Hippocampal formation (tissue), 2 donors: Measurements from ENCODE around the gene EPHB1.

Experiments
- DNase-seq, 2 donors: peaks; one replicate each; lab custom pipeline; 2025; lab: John Stamatoyannopoulos, UW

The EPHB1 gene

GRCh38 chr3:135128818-135129217, 333.8 kb downstream of the EPHB1 start:
- DNase-seq: no peak

- DNase-seq: no peak
Measured at GRCh38 chr3:135131290-135131689, 336.2 kb downstream of the EPHB1 start.

DNA sequence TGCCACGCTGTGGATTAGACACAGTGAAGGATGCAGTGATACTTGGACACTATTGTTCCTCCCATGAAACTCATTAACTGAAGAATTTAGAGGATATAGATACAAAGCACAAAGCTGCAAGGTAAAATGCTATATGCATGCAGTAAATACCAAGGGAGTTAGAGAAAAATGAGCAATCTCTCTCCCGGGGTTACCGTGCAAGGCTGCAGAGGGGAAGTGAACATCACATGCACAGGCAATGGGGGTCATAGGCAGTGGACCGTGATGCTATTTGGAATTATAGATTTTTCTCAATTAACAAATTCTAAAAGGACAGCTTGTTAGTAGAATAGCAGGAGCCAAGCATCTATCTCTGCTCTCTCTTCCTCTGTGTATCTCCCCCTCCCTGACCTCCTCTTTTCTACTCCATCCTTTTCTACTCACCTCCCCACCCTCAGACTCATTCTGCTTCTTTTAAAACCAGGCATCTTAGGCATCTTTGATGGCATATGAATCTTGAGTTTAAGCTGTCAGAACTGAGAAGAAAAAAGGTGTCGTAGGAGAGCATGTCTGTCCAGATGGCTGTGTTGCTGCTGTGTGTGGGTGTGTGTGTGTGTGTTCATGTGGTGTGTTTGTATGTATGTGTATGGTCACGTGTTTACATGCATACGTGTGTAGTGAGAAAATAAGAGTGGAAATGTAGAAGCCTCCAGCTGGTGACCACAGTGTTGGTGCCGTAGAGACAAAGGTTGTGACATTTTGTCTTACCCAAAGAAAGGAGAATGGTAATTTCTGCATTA, 339.0 kb downstream of the EPHB1 start:
- no peak for DNase-seq

DNA sequence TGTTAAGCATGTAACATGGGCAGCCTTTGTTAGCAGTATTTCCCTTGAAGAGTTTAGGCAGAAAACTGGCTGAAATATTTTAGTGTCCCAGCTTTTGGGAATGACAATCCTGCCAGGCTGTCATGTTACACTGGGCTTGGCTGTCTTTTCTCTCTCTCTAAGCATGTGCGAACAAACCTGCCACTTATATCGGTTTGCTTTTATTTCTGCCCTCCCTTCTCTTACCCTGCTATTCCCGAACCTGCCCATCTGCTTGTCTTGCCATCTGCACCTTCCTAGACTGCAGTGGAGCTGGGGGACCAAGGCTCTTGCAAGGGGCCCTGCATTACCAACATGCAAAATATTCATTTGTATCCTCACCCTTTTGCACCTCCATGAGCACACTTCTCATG, 339.6 kb downstream of the EPHB1 start:
- no peak for DNase-seq

DNA sequence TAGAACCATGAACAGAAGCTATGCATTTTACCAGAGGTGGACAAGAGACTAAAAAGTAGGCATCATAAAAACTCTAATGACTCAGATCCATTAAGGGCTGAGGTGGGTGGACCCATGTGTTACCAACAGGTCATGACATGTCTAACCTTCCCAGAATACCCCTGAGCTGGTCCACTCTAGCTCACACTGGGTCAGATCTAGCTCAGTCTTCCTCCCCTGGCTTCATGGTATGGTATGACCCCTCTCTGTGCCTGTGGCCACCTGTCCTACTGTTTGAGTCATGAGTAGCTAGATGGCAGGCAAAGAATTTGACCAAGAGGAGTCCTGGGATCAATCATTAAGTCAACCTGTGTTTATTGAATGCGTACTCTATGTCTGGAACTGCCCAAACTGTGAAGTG, 340.4 kb downstream of the EPHB1 start:
- DNase-seq: no peak

- DNase-seq: no peak
Measured at GRCh38 chr3:135136361-135137100, 341.5 kb downstream of the EPHB1 start.

DNA sequence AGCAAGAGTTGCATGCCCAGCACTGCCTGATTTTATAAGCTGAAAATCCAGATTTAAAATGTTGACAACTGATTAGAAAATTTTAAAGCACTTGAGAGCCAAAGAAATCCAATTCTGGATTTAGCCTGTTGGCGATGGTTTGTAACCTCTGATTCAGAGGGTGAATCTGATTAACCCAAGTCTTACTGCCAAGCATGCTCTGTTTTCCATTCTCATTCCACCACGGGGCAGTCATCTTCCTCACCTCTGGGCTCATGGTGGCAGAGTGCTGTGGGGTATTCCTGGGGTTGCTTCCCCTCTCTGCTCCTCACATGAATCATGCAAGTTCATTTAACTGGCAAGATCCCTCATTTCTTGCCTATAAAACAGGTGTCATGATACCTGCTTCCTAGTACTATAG, 342.2 kb downstream of the EPHB1 start:
- DNase-seq: no peak

DNA sequence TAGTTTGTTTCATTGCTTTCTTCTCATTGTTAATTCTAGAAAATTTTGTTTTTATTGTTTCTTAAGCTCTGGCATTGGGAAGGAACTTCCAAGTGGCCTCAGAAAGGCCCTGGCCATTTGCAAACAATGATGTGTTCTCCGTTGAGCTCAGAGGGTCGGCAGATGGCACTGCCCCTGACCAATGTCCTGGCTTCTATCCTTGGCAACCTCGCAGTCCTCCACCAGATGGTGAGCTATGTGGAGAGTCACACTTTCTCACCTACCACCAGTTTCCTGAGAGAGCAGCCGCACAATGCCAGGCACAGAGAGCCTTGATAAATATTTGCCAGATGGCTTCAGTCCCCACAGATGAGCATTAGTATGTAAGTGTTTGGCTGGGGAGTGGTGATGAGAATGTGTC, 343.7 kb downstream of the EPHB1 start:
- DNase-seq: no peak

GRCh38 chr3:135140591-135140990, 345.5 kb downstream of the EPHB1 start:
- DNase-seq: no peak

GRCh38 chr3:135141160-135141559, 346.1 kb downstream of the EPHB1 start:
- peak; percentile 9 to 62 for DNase-seq

DNA sequence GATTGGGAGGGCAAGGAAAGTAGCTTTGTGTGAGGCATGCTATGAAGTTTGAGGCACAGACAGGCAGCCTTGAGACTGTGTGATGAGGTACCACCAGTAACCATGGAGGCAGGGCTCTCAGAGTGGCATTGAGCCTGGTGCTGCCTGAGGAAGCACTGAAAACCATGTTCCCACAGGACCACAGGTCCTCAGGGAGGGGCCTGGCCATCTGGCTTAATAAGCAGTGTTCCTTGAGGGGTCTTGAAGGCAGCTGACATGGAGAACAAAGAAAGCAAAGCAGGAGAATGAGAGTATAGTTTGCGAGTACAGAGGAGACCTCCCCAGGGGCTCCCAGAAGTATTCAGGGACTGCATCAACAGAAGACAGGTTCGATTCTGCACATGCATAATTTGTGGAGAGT, 346.6 kb downstream of the EPHB1 start:
- DNase-seq: no peak

GRCh38 chr3:135142530-135142929, 347.5 kb downstream of the EPHB1 start:
- no peak for DNase-seq

GRCh38 chr3:135143474-135143873, 348.4 kb downstream of the EPHB1 start:
- DNase-seq: no peak

GRCh38 chr3:135145581-135145980, 350.5 kb downstream of the EPHB1 start:
- no peak for DNase-seq

GRCh38 chr3:135147657-135148056, 352.6 kb downstream of the EPHB1 start:
- DNase-seq: no peak

- DNase-seq: no peak
Measured at GRCh38 chr3:135148398-135149020, 353.4 kb downstream of the EPHB1 start.

GRCh38 chr3:135149707-135150681, 354.9 kb downstream of the EPHB1 start:
- no peak for DNase-seq

- no peak for DNase-seq
Measured at GRCh38 chr3:135154186-135154585, 359.1 kb downstream of the EPHB1 start.

DNA sequence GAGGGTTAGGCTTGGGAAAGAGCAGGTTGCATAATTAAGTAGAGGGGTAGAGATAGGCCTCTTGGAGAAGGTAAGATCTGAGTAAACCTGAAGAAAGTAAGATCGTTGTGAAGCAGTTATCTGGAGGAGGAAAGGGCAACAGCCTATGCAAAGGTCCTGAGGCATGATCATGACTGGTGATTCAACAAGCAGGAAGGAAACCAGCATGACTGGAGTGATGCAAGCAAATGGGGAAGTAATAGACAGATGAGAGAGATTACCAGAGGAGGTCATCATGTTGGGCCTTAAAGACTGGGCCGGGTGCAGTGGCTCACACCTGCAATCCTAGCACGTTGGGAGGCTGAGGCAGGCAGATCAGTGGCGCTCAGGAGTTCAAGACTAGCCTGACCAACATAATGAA, 360.2 kb downstream of the EPHB1 start:
- no peak for DNase-seq

DNA sequence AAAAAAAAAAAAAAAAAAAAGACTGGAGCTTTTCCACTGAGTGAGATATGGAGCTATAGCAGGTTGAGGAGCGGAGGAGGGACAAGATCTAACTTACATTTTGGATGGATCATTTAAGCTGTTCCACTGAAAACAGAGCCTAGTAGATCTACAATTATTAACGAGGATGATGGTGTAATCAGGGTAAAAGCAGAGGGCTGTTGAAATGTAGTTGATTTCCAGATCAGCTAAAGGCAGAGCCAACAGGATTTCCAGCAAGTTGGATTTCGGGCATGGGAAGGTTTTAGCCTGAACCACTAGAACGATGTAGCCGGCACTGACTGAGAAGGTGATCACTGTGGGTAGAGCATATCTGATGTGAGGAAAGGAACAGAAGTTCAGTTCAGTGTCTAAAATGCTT, 360.7 kb downstream of the EPHB1 start:
- no peak for DNase-seq

- no peak for DNase-seq
Measured at GRCh38 chr3:135157045-135157740, 362.1 kb downstream of the EPHB1 start.
